Heart right ventricle (tissue), 12 donors: Measurements from ENCODE around the gene ATP6AP2. TPM values are rescaled to one million over a fixed set of nuclear protein-coding genes. Genes with fewer than 3 reads are reported as not detected.

Source experiments
- polyA plus RNA-seq, 2 donors: library from polyadenylated mRNA; stranded (reverse); fragments of 200-250 nt; gene quantifications; one replicate each; pipeline ENCODE4 v1.2.3, GENCODE V29; 2013
- total RNA-seq, 10 donors: library from RNA; stranded (reverse); fragmentation: NEBNext Ultra II Directional in 3 of 10; extraction: Animal tissue kit (Norgen Biotek cat#: 25700) in 3 of 10; gene quantifications; one replicate each; pipeline versions ENCODE4 v1.2.1 to v1.2.4, GENCODE V29; 2021 to 2023
- donor health status: ischemic (EF 13 %, LVEDD 7.1; RV severe dilation, severe dysfunction).
- donor health status: healthy with polysubstance abuse.
- donor health status: DM: no; HTN: yes; CAD: no.
- donor health status: DM: no; HTN: no; CAD: no.
- donor health status: ischemic (EF 25% LVEDD 6.9; RV normal size, moderate dysfunction).
- donor health status: ischemic (EF 25% LVEDD 5.7; RV mildly dilated, moderate dysfunction).
- donor health status: healthy.
- donor health status: nonischemic (EF 11% LVEDD 7.7; RV severe dilation, severe dysfunction).
- donor health status: DM: yes; HTN: yes; CAD: no.
- donor health status: PGD.
- donor health status: ischemic (EF 29% LVEDD 5.4; RV normal size, mild dysfunction).
- donor health status: nonischemic (EF 23%, LVEDD 6.1; RV moderate dilation, normal function).

The ATP6AP2 gene
- total and polyA plus RNA-seq, 12 donors, result 28.0 to 62.1 (median 46.8) TPM

Other genes with a start within 250 kb of the ATP6AP2 start
- not detected for gene MPC1L, start 42.5 kb downstream of the ATP6AP2 start, total RNA-seq
- not detected for gene MPC1L, start 42.5 kb downstream of the ATP6AP2 start, polyA plus RNA-seq
- 10 to 100 TPM in 1 of 10 donors, 1 to 10 TPM in 9; 3.4 to 11.9 (median 4.9) TPM for gene CXorf38, start 66.6 kb downstream of the ATP6AP2 start, total RNA-seq
- gene CXorf38, start 66.6 kb downstream of the ATP6AP2 start, polyA plus RNA-seq, result 1 to 10 TPM; 2.6 to 4.0 TPM
- 10 to 100 TPM; 23.9 to 44.9 (median 36.1) TPM for gene MED14, start 154.6 kb downstream of the ATP6AP2 start, total RNA-seq
- 10 to 100 TPM in 1 of 2 donors, 1 to 10 TPM in 1; 7.1 to 10.7 TPM for gene MED14, start 154.6 kb downstream of the ATP6AP2 start, polyA plus RNA-seq